Liver (tissue), 3 donors: ENCODE data around the gene CS.

ENCODE experiments used
- CTCF ChIP-seq: fragments of 150-350 bp; IDR thresholded peaks from 2 replicates; pipeline ENCODE4 v1.5.1; 2017; ENCODE audit warnings: improper control_type of control experiment, low read depth, low read length; ENCODE audit not compliant: missing input control
- HNF4A ChIP-seq, 2 donors: conservative IDR thresholded peaks; 2 replicates each; pipeline ENCODE4 v1.6.1; 2016; ENCODE audit warnings: antibody characterized with exemption in 2 of 2, mild to moderate bottlenecking in 2 of 2
- HNF4G ChIP-seq: IDR thresholded peaks from 2 replicates; pipeline ENCODE4 v1.6.1; 2016; ENCODE audit warnings: antibody characterized with exemption
- MAX ChIP-seq: IDR thresholded peaks from 2 replicates; pipeline ENCODE4 v1.6.1; 2016; ENCODE audit warnings: antibody characterized with exemption
- RAD21 ChIP-seq, 2 donors: IDR thresholded peaks; 2 replicates each; pipeline ENCODE4 v1.6.1; 2016; ENCODE audit warnings: antibody characterized with exemption in 2 of 2, mild to moderate bottlenecking in 2 of 2
- YY1 ChIP-seq: IDR thresholded peaks from 2 replicates; pipeline ENCODE4 v1.6.1; 2016; ENCODE audit warnings: antibody characterized with exemption, mild to moderate bottlenecking
- donor health status: healthy.
- donor health status: healthy.

- no peak for TF ChIP-seq CTCF
- no peak for TF ChIP-seq MAX
- no peak for TF ChIP-seq RAD21 (IDR thresholded peaks at IDR 0.05)
- TF ChIP-seq HNF4G, result no peak
- no peak for TF ChIP-seq HNF4A (conservative IDR thresholded peaks at IDR 0.05)
- TF ChIP-seq YY1, result no peak
These were observed 6.3 kb downstream of the CS start for GRCh38 chr12:56293795-56294194.
